Stimulated activated effector memory CD8-positive, alpha-beta T cell treated with anti-CD3 and anti-CD28 coated beads, Interleukin-12 subunit alpha, Interleukin-12 subunit beta, amount 100 ng/mL, for 72 hours (primary cell): Measurements from ENCODE around the gene FES.
A peak's percentile ranks its signal among the peaks of the same experiment; 100 is the strongest.
"Not testable (repeated sequence)": the region's sequence is repeated elsewhere in the genome, so short reads cannot be mapped to it uniquely, and the experiment has no call there.

Experiments used
- ATAC-seq: fragments of 150-1000 bp; cut with Tn5 transposase; 2 replicates; pipeline ENCODE4 v1.10.0; 2021
- DNase-seq, 2 donors: peaks; one replicate each; pipeline ENCODE4 v3.0.0; 2021 to 2022; ENCODE audit warnings: low spot score in 2 of 2
- H3K27ac Mint-ChIP-seq: one replicate; pipeline ENCODE4 v1.8.0; 2022; ENCODE audit warnings: mild to moderate bottlenecking, mixed read lengths
- H3K36me3 Mint-ChIP-seq: one replicate; pipeline ENCODE4 v1.8.0; 2022; ENCODE audit warnings: mild to moderate bottlenecking, mixed read lengths
- H3K4me1 Mint-ChIP-seq: one replicate; pipeline ENCODE4 v1.8.0; 2022; ENCODE audit warnings: mixed read lengths
- H3K4me3 Mint-ChIP-seq: one replicate; pipeline ENCODE4 v1.8.0; 2022; ENCODE audit warnings: mild to moderate bottlenecking, mixed read lengths
- H3K9me3 Mint-ChIP-seq: one replicate; pipeline ENCODE4 v1.8.0; 2022; ENCODE audit warnings: mixed read lengths

FES gene

GRCh38 chr15:90914305-90915080 lies 30.2 kb downstream of the FES start:
- no peak overlapping the region for H3K27ac Mint-ChIP-seq
- DNase-seq (no peak), ATAC-seq (no peak)
- no peaks in the 10 kb centered on the region for H3K4me1 Mint-ChIP-seq
- H3K36me3 Mint-ChIP-seq, result peaks cover 97% of the 10 kb centered on the region
- H3K4me3 Mint-ChIP-seq, result no peak overlapping the region
- H3K9me3 Mint-ChIP-seq, result no peaks in the 10 kb centered on the region

- Mint-ChIP-seq H3K36me3 (peaks cover 97% of the 10 kb centered on the region), H3K27ac (peak overlapping the region; percentile 40), H3K4me3 (no peak overlapping the region), H3K9me3 (no peaks in the 10 kb centered on the region), H3K4me1 (no peaks in the 10 kb centered on the region)
- ATAC-seq (no peak), DNase-seq (no peak)
These were observed 31.0 kb downstream of the FES start for GRCh38 chr15:90915216-90915807.

GRCh38 chr15:90915808-90916440 lies 31.6 kb downstream of the FES start:
- no peak for ATAC-seq
- no peak for DNase-seq
- Mint-ChIP-seq H3K27ac (peak overlapping the region; percentile 40), H3K36me3 (peaks cover 97% of the 10 kb centered on the region), H3K4me1 (no peaks in the 10 kb centered on the region), H3K9me3 (no peaks in the 10 kb centered on the region), H3K4me3 (no peak overlapping the region)

GRCh38 chr15:90916461-90916860 lies 32.2 kb downstream of the FES start:
- H3K4me1 Mint-ChIP-seq, result peaks cover 5% of the 10 kb centered on the region
- H3K27ac Mint-ChIP-seq, result peak overlapping the region; percentile 14
- no peak overlapping the region for H3K4me3 Mint-ChIP-seq
- ATAC-seq, result no peak
- no peak for DNase-seq
- H3K9me3 Mint-ChIP-seq, result no peaks in the 10 kb centered on the region
- peaks cover 97% of the 10 kb centered on the region for H3K36me3 Mint-ChIP-seq

GRCh38 chr15:90917569-90917968 lies 33.3 kb downstream of the FES start:
- Mint-ChIP-seq H3K9me3 (no peaks in the 10 kb centered on the region), H3K27ac (peak overlapping the region; percentile 32), H3K4me1 (peaks cover 11% of the 10 kb centered on the region), H3K36me3 (peaks cover 97% of the 10 kb centered on the region), H3K4me3 (no peak overlapping the region)
- ATAC-seq (no peak), DNase-seq (no peak)

GRCh38 chr15:90918034-90918788 lies 33.9 kb downstream of the FES start:
- H3K27ac Mint-ChIP-seq, result no peak overlapping the region
- H3K4me3 Mint-ChIP-seq, result no peak overlapping the region
- ATAC-seq (no peak), DNase-seq (no peak)
- peaks cover 17% of the 10 kb centered on the region for H3K4me1 Mint-ChIP-seq
- no peaks in the 10 kb centered on the region for H3K9me3 Mint-ChIP-seq
- peaks cover 94% of the 10 kb centered on the region for H3K36me3 Mint-ChIP-seq

- Mint-ChIP-seq H3K4me1 (peaks cover 22% of the 10 kb centered on the region), H3K9me3 (no peaks in the 10 kb centered on the region), H3K4me3 (no peak overlapping the region), H3K27ac (no peak overlapping the region), H3K36me3 (peaks cover 94% of the 10 kb centered on the region)
- no peak for ATAC-seq
- DNase-seq, result no peak
These were observed 34.5 kb downstream of the FES start for GRCh38 chr15:90918835-90919234.

- H3K4me1 Mint-ChIP-seq, result peaks cover 25% of the 10 kb centered on the region
- H3K4me3 Mint-ChIP-seq, result no peak overlapping the region
- no peak for DNase-seq
- H3K27ac Mint-ChIP-seq, result no peak overlapping the region
- peaks cover 69% of the 10 kb centered on the region for H3K36me3 Mint-ChIP-seq
- ATAC-seq, result no peak
- no peaks in the 10 kb centered on the region for H3K9me3 Mint-ChIP-seq
These were observed 37.6 kb downstream of the FES start for GRCh38 chr15:90921887-90922286.

- peak overlapping the region; percentile 80 for H3K27ac Mint-ChIP-seq
- ATAC-seq, result peak; percentile 97
- not testable (repeated sequence) for H3K4me3 Mint-ChIP-seq
These were observed 38.5 kb downstream of the FES start for GRCh38 chr15:90922712-90923322.

GRCh38 chr15:90924375-90924774 lies 40.1 kb downstream of the FES start:
- Mint-ChIP-seq H3K27ac (peak overlapping the region; percentile 80), H3K4me1 (peaks cover 25% of the 10 kb centered on the region), H3K9me3 (no peaks in the 10 kb centered on the region), H3K36me3 (peaks cover 44% of the 10 kb centered on the region), H3K4me3 (peak overlapping the region; percentile 18)
- DNase-seq, result no peak
- peak; percentile 79 for ATAC-seq

More at GRCh38 chr15:90922712-90923322, 38.5 kb downstream of the FES start:
- Mint-ChIP-seq H3K4me1 (peaks cover 25% of the 10 kb centered on the region), H3K36me3 (peaks cover 60% of the 10 kb centered on the region)
- not testable (repeated sequence) for DNase-seq, H3K9me3 Mint-ChIP-seq

GRCh38 chr15:90926766-90927165 lies 42.5 kb downstream of the FES start:
- not testable (repeated sequence) for ATAC-seq, H3K9me3 Mint-ChIP-seq, DNase-seq, H3K4me3 Mint-ChIP-seq, H3K27ac Mint-ChIP-seq
- Mint-ChIP-seq H3K36me3 (peaks cover 29% of the 10 kb centered on the region), H3K4me1 (peaks cover 32% of the 10 kb centered on the region)

GRCh38 chr15:90928106-90928505 lies 43.8 kb downstream of the FES start:
- peaks cover 26% of the 10 kb centered on the region for H3K36me3 Mint-ChIP-seq
- ATAC-seq, H3K27ac Mint-ChIP-seq, DNase-seq, H3K4me3 Mint-ChIP-seq, H3K9me3 Mint-ChIP-seq: not testable (repeated sequence)
- H3K4me1 Mint-ChIP-seq, result peaks cover 32% of the 10 kb centered on the region

- H3K27ac Mint-ChIP-seq, result peak overlapping the region; percentile 96
- DNase-seq (no peak), ATAC-seq (no peak)
- H3K36me3 Mint-ChIP-seq, result peaks cover 21% of the 10 kb centered on the region
- H3K9me3 Mint-ChIP-seq, result no peaks in the 10 kb centered on the region
- H3K4me3 Mint-ChIP-seq, result peak overlapping the region; percentile 89
- H3K4me1 Mint-ChIP-seq, result peaks cover 37% of the 10 kb centered on the region
These were observed 45.1 kb downstream of the FES start for GRCh38 chr15:90929246-90930019.

GRCh38 chr15:90930861-90931574 lies 46.7 kb downstream of the FES start:
- Mint-ChIP-seq H3K27ac (peak overlapping the region; percentile 96), H3K4me3 (peak overlapping the region; percentile 89), H3K9me3 (no peaks in the 10 kb centered on the region), H3K4me1 (peaks cover 46% of the 10 kb centered on the region), H3K36me3 (peaks cover 28% of the 10 kb centered on the region)
- DNase-seq (no peak), ATAC-seq (no peak)
